ENCODE measurements around the gene NAV3.
"Not testable (repeated sequence)": the region's sequence is repeated elsewhere in the genome, so short reads cannot be mapped to it uniquely, and the experiment has no call there.

Gene NAV3

GRCh38 chr12:78081590-78082314 lies 251.1 kb downstream of the NAV3 start:
- DNase-seq, result no peak

- DNase-seq, result no peak
Observed at GRCh38 chr12:78085542-78086182, 255.0 kb downstream of the NAV3 start.

- no peak for DNase-seq
Observed at GRCh38 chr12:78086553-78087362, 256.1 kb downstream of the NAV3 start.

- DNase-seq, result no peak
Observed at GRCh38 chr12:78087363-78087675, 256.6 kb downstream of the NAV3 start.

GRCh38 chr12:78088391-78088832 lies 257.7 kb downstream of the NAV3 start:
- DNase-seq, result no peak

GRCh38 chr12:78090266-78090665 lies 259.6 kb downstream of the NAV3 start:
- DNase-seq, result no peak

GRCh38 chr12:78095623-78096022 lies 264.9 kb downstream of the NAV3 start:
- DNase-seq, result no peak

- no peak for DNase-seq
Observed at GRCh38 chr12:78096909-78097597, 266.4 kb downstream of the NAV3 start.

- DNase-seq, result no peak
Observed at GRCh38 chr12:78099806-78100205, 269.1 kb downstream of the NAV3 start.

- no peak for DNase-seq
Observed at GRCh38 chr12:78101113-78101876, 270.6 kb downstream of the NAV3 start.

GRCh38 chr12:78101946-78102635 lies 271.4 kb downstream of the NAV3 start:
- DNase-seq, result no peak

GRCh38 chr12:78102801-78103200 lies 272.1 kb downstream of the NAV3 start:
- DNase-seq, result not testable (repeated sequence)

- no peak for DNase-seq
Observed at GRCh38 chr12:78115889-78116288, 285.2 kb downstream of the NAV3 start.

GRCh38 chr12:78118036-78118435 lies 287.3 kb downstream of the NAV3 start:
- DNase-seq, result no peak

GRCh38 chr12:78118486-78118885 lies 287.8 kb downstream of the NAV3 start:
- DNase-seq, result no peak

GRCh38 chr12:78119351-78119918 lies 288.7 kb downstream of the NAV3 start:
- DNase-seq, result no peak

GRCh38 chr12:78120306-78120705 lies 289.6 kb downstream of the NAV3 start:
- DNase-seq, result no peak

GRCh38 chr12:78120866-78121560 lies 290.3 kb downstream of the NAV3 start:
- no peak for DNase-seq

- no peak for DNase-seq
Observed at GRCh38 chr12:78121969-78122610, 291.4 kb downstream of the NAV3 start.

- DNase-seq, result no peak
Observed at GRCh38 chr12:78128211-78128610, 297.5 kb downstream of the NAV3 start.

All from NCI-H1436 treated with DMSO at 0.1 percent for 48 hours (cell line).